IMR-90 (cell line): ENCODE results near the gene CCDC198. TPM values are rescaled to one million over a fixed set of nuclear protein-coding genes. Genes with fewer than 3 reads are reported as not detected.

Experiments used
- ATAC-seq: fragments of 200-7000 bp; cut with Tn5 transposase; 2 replicates; pipeline ENCODE4 v1.9.1; 2020; ENCODE audit warnings: low read depth, mild to moderate bottlenecking, moderate library complexity
- BruUV-seq: library from RNA; stranded (reverse); fragments of 400-500 nt; replicated peaks from 2 replicates; lab custom pipeline; 2021; lab: Mats Ljungman, UMichigan
- CTCF ChIA-PET: fragments of 300-600 bp; formaldehyde crosslinking; extraction: SDS; loops from one replicate; lab custom pipeline; 2021; ENCODE audit warnings: antibody characterized with exemption; lab: Yijun Ruan, JAX
- POLR2A ChIA-PET: fragments of 300-600 bp; sonication (Branson Sonifier 250); formaldehyde crosslinking; loops from one replicate; lab custom pipeline; 2022; ENCODE audit warnings: antibody characterized with exemption; ENCODE audit not compliant: unreplicated experiment; lab: Charles Lee
- DNase-seq: peaks from one replicate; pipeline ENCODE4 v3.0.0; 2013
- H2AFZ ChIP-seq: replicated peaks from 2 replicates; pipeline ENCODE3; 2013; ENCODE audit warnings: low read length, mild to moderate bottlenecking; ENCODE audit not compliant: poor library complexity
- H2AK5ac ChIP-seq: 2 replicates; pipeline ENCODE4 v1.6.1; 2013; ENCODE audit warnings: low read depth, low read length, inconsistent platforms
- H2AK9ac ChIP-seq: replicated peaks from 2 replicates; pipeline ENCODE3; 2013; ENCODE audit warnings: mild to moderate bottlenecking, low read depth, low read length, moderate library complexity; ENCODE audit not compliant: poor library complexity
- H2BK120ac ChIP-seq: 2 replicates; pipeline ENCODE4 v1.6.1; 2013; ENCODE audit warnings: low read depth, low read length, inconsistent platforms
- H2BK15ac ChIP-seq: 3 replicates; pipeline ENCODE4 v1.6.1; 2013; ENCODE audit warnings: low read depth, low read length, inconsistent platforms
- H2BK20ac ChIP-seq: 2 replicates; pipeline ENCODE4 v1.6.1; 2013; ENCODE audit warnings: low read depth, mild to moderate bottlenecking, inconsistent platforms, low read length, moderate library complexity
- H2BK5ac ChIP-seq: 2 replicates; pipeline ENCODE4 v1.6.1; 2013; ENCODE audit warnings: mild to moderate bottlenecking, low read depth, low read length, inconsistent platforms; ENCODE audit not compliant: poor library complexity, severe bottlenecking
- H3K14ac ChIP-seq: replicated peaks from 2 replicates; pipeline ENCODE4 v1.6.1; 2013; ENCODE audit warnings: low read depth, low read length, inconsistent platforms
- H3K18ac ChIP-seq: 2 replicates; pipeline ENCODE4 v1.6.1; 2013; ENCODE audit warnings: low read depth, low read length, control low read depth
- H3K23ac ChIP-seq: 2 replicates; pipeline ENCODE4 v1.6.1; 2013; ENCODE audit warnings: low read depth, low read length, inconsistent platforms
- H3K27ac ChIP-seq: 2 replicates; pipeline ENCODE4 v1.5.1; 2013; ENCODE audit warnings: mild to moderate bottlenecking, control low read depth, low read length; ENCODE audit not compliant: insufficient read depth
- H3K27me3 ChIP-seq: 2 replicates; pipeline ENCODE4 v1.6.1; 2013; ENCODE audit warnings: low read length; ENCODE audit not compliant: control insufficient read depth, insufficient read depth
- H3K36me3 ChIP-seq: 2 replicates; pipeline ENCODE4 v1.6.1; 2013; ENCODE audit warnings: low read length, mixed read lengths; ENCODE audit not compliant: control insufficient read depth, insufficient read depth
- H3K4ac ChIP-seq: 2 replicates; pipeline ENCODE4 v1.6.1; 2013; ENCODE audit warnings: low read depth, low read length, inconsistent platforms
- H3K4me1 ChIP-seq: 2 replicates; pipeline ENCODE4 v1.6.1; 2013; ENCODE audit warnings: low read length, mixed read lengths; ENCODE audit not compliant: control insufficient read depth, insufficient read depth
- H3K4me2 ChIP-seq: 2 replicates; pipeline ENCODE4 v1.6.1; 2013; ENCODE audit warnings: low read depth, mild to moderate bottlenecking, control low read depth, low read length, moderate library complexity
- H3K4me3 ChIP-seq: 2 replicates; pipeline ENCODE4 v1.5.1; 2013; ENCODE audit warnings: low read depth, mild to moderate bottlenecking, control low read depth, low read length, moderate library complexity; ENCODE audit not compliant: insufficient read depth
- H3K56ac ChIP-seq: 2 replicates; pipeline ENCODE4 v1.6.1; 2013; ENCODE audit warnings: low read length, inconsistent platforms; ENCODE audit not compliant: insufficient read depth; ENCODE audit errors: extremely low read depth
- H3K79me1 ChIP-seq, 2 experiments: 2 replicates each; pipeline ENCODE4 v1.6.1; 2013; ENCODE audit warnings: low read length in 2 of 2, inconsistent platforms in 1 of 2, low read depth in 1 of 2
- H3K9ac ChIP-seq: 2 replicates; pipeline ENCODE4 v1.6.1; 2013; ENCODE audit warnings: low read depth, low read length, control low read depth
- H3K9me1 ChIP-seq: 2 replicates; pipeline ENCODE4 v1.6.1; 2013; ENCODE audit warnings: low read length, inconsistent platforms; ENCODE audit not compliant: insufficient read depth
- H3K9me3 ChIP-seq: 2 replicates; pipeline ENCODE4 v1.6.1; 2013; ENCODE audit warnings: low read length; ENCODE audit not compliant: control insufficient read depth, insufficient read depth
- H4K20me1 ChIP-seq: 2 replicates; pipeline ENCODE4 v1.6.1; 2013; ENCODE audit warnings: low read length, inconsistent platforms; ENCODE audit not compliant: insufficient read depth
- H4K5ac ChIP-seq: 2 replicates; pipeline ENCODE4 v1.6.1; 2013; ENCODE audit warnings: mild to moderate bottlenecking, low read depth, low read length, control low read depth
- H4K8ac ChIP-seq, 2 experiments: 2 replicates each; pipeline ENCODE4 v1.6.1; 2013; ENCODE audit warnings: low read depth in 2 of 2, low read length in 2 of 2, control low read depth in 1 of 2, inconsistent platforms in 1 of 2
- H4K91ac ChIP-seq: 2 replicates; pipeline ENCODE4 v1.6.1; 2013; ENCODE audit warnings: low read depth, low read length, inconsistent platforms; ENCODE audit not compliant: insufficient read depth
- ELK1 ChIP-seq: fragments of 150-350 bp; IDR thresholded peaks from 2 replicates; pipeline ENCODE4 v1.6.1; 2016; ENCODE audit warnings: low read depth, mild to moderate bottlenecking, low read length, moderate library complexity, borderline replicate concordance
- RAD21 ChIP-seq: IDR thresholded peaks from 2 replicates; pipeline ENCODE4 v1.6.1; 2012; ENCODE audit warnings: low read length, improper control_type of control experiment
- WGBS, 2 experiments: methylation state at CpG; one replicate each; pipeline versions ENCODE4 v1.1.5 to v1.1.7; 2013; ENCODE audit warnings: missing lambda C conversion rate in 2 of 2; ENCODE audit not compliant: insufficient read length in 1 of 2; ENCODE audit errors: extremely low coverage in 2 of 2; 5-methylcytosine and 5-hydroxymethylcytosine counted together
- dilution Hi-C: fragments of 300-500 bp; cut with HindIII; formaldehyde crosslinking; loops from one replicate; pipeline ENCODE4 v1.14.3; 2018; ENCODE audit warnings: low sequenced_read_pairs; ENCODE audit not compliant: unreplicated experiment
- in situ Hi-C: fragments of 300-500 bp; cut with MboI; formaldehyde crosslinking; loops from 3 replicates; pipeline ENCODE4 v1.14.3; 2019; ENCODE audit warnings: low sequenced_read_pairs, inconsistent platforms, mixed read lengths
- intact Hi-C: fragments of 100-400 bp; cut with micrococcal nuclease; formaldehyde crosslinking; loops from 2 replicates; pipeline ENCODE4 v1.10.0; 2022
- polyA plus RNA-seq, 3 experiments: library from polyadenylated mRNA; depleted of rRNA; stranded (reverse); fragments of >200 nt; gene quantifications; 2 replicates each; pipeline ENCODE4 v1.2.3, GENCODE V29; 2012; ENCODE audit warnings: low replicate concordance in 1 of 3
- total RNA-seq: library from RNA; depleted of rRNA; stranded (reverse); fragments of >200 nt; gene quantifications from 2 replicates; pipeline ENCODE4 v1.2.3, GENCODE V29; 2012

The CCDC198 gene
- total and polyA plus RNA-seq, 2 of the 4 experiments (the other 2 are of a cell fraction): not detected

- Histone ChIP-seq H3K27ac (no peak overlapping the region), H2BK20ac (no peak overlapping the region), H3K56ac (no peak overlapping the region), H4K91ac (no peak overlapping the region), H3K18ac (no peak overlapping the region), H3K4ac (no peak overlapping the region), H3K9ac (no peak overlapping the region), H2AK9ac (no peak overlapping the region), H3K9me3 (no peaks in the 10 kb centered on the region), H2BK120ac (no peak overlapping the region), H3K23ac (no peak overlapping the region), H2AK5ac (no peak overlapping the region), H2AFZ (no peak overlapping the region), H3K4me1 (no peaks in the 10 kb centered on the region), H3K27me3 (peaks cover 2% of the 10 kb centered on the region), H3K14ac (no peak overlapping the region), H3K36me3 (no peaks in the 10 kb centered on the region), H4K5ac (no peak overlapping the region), H2BK5ac (no peak overlapping the region), H2BK15ac (no peak overlapping the region), H3K9me1 (no peaks in the 10 kb centered on the region), H3K4me3 (no peak overlapping the region), H3K4me2 (no peak overlapping the region), H4K20me1 (no peaks in the 10 kb centered on the region), H3K79me1 (no peaks in the 10 kb centered on the region), H4K8ac (no peak overlapping the region)
- dilution Hi-C loops (no loop called here), in situ Hi-C loops (no loop called here), intact Hi-C loops (no loop called here)
- POLR2A ChIA-PET: no interaction called here
- no TSS peak for BruUV-seq
- CTCF ChIA-PET: no interaction called here
- TF ChIP-seq RAD21 (no peak), ELK1 (no peak)
- 88% methylated on average over 1 of the region's 1 CpG; no CpG with 5 or more reads in 1 of the 2 experiments for WGBS, 2 experiments
- DNase-seq (no peak), ATAC-seq (no peak)
These were observed 2.0 kb downstream of the CCDC198 start for GRCh38 chr14:57491640-57492039.
